ENCODE results near the gene MSS51.

Gene MSS51

GRCh38 chr10:73388228-73388627, 45.1 kb downstream of the MSS51 start:
- TF ChIP-seq MYC (IDR thresholded peaks at IDR 0.05; ENCODE audit: low read depth, low read length) (no peak), POLR2A (IDR thresholded peaks at IDR 0.05; ENCODE audit: extremely low read depth, insufficient read length) (no peak)
- TF ChIP-seq, protein P1, sequence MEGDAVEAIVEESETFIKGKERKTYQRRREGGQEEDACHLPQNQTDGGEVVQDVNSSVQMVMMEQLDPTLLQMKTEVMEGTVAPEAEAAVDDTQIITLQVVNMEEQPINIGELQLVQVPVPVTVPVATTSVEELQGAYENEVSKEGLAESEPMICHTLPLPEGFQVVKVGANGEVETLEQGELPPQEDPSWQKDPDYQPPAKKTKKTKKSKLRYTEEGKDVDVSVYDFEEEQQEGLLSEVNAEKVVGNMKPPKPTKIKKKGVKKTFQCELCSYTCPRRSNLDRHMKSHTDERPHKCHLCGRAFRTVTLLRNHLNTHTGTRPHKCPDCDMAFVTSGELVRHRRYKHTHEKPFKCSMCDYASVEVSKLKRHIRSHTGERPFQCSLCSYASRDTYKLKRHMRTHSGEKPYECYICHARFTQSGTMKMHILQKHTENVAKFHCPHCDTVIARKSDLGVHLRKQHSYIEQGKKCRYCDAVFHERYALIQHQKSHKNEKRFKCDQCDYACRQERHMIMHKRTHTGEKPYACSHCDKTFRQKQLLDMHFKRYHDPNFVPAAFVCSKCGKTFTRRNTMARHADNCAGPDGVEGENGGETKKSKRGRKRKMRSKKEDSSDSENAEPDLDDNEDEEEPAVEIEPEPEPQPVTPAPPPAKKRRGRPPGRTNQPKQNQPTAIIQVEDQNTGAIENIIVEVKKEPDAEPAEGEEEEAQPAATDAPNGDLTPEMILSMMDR (IDR thresholded peaks at IDR 0.05; ENCODE audit: low read depth, low read length) = no peak
- TF ChIP-seq, protein P2, sequence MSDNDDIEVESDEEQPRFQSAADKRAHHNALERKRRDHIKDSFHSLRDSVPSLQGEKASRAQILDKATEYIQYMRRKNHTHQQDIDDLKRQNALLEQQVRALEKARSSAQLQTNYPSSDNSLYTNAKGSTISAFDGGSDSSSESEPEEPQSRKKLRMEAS (IDR thresholded peaks at IDR 0.05; ENCODE audit: low read depth, low read length) = no peak
- H3K4me3 ChIP-seq (ENCODE audit: low read depth, low read length) = no peak overlapping the region
- no peak for DNase-seq (ENCODE audit: low read depth)

GRCh38 chr10:73386583-73386982, 46.8 kb downstream of the MSS51 start:
- TF ChIP-seq, protein P2 (IDR thresholded peaks at IDR 0.05; ENCODE audit: low read depth, low read length) = no peak
- no peak for TF ChIP-seq MYC (IDR thresholded peaks at IDR 0.05; ENCODE audit: low read depth, low read length)
- TF ChIP-seq POLR2A (IDR thresholded peaks at IDR 0.05; ENCODE audit: extremely low read depth, insufficient read length) = no peak
- TF ChIP-seq, protein P1 (IDR thresholded peaks at IDR 0.05; ENCODE audit: low read depth, low read length) = no peak
- no peak for DNase-seq (ENCODE audit: low read depth)
- H3K4me3 ChIP-seq (ENCODE audit: low read depth, low read length) = no peak overlapping the region

- TF ChIP-seq, protein P1 (IDR thresholded peaks at IDR 0.05; ENCODE audit: low read depth, low read length) = no peak
- TF ChIP-seq, protein P2 (IDR thresholded peaks at IDR 0.05; ENCODE audit: low read depth, low read length) = no peak
- no peak overlapping the region for H3K4me3 ChIP-seq (ENCODE audit: low read depth, low read length)
- no peak for DNase-seq (ENCODE audit: low read depth)
Observed at GRCh38 chr10:73379064-73379748, 54.2 kb downstream of the MSS51 start.

DNA sequence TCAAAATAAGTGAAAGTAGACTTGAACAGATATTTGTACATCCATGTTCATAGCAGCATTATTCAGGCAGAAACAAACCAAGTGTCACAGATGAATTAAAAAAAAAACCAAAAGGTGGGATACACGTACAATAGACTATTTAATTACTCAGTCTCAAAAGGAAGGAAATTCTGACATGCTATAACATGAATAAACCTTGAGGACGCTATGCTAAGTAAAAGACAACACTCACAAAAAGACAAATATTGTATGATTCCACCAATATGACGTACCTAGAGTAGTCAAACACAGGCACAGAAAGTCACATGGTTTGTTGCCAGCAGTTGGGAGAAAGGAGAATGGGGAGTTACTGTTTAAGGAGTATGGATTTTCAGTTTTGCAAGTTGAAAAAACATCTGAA, 56.7 kb downstream of the MSS51 start:
- H3K4me3 ChIP-seq (ENCODE audit: low read depth, low read length) = no peak overlapping the region
- TF ChIP-seq, protein P2 (IDR thresholded peaks at IDR 0.05; ENCODE audit: low read depth, low read length) = no peak
- TF ChIP-seq MYC (IDR thresholded peaks at IDR 0.05; ENCODE audit: low read depth, low read length) (no peak), POLR2A (IDR thresholded peaks at IDR 0.05; ENCODE audit: extremely low read depth, insufficient read length) (no peak)
- TF ChIP-seq, protein P1 (IDR thresholded peaks at IDR 0.05; ENCODE audit: low read depth, low read length) = no peak
- no peak for DNase-seq (ENCODE audit: low read depth)

All from NB4 (cell line).